Neutrophil (primary cell): ENCODE results near the gene LRRC8A.
"Not testable (repeated sequence)": the region's sequence is repeated elsewhere in the genome, so short reads cannot be mapped to it uniquely, and the experiment has no call there.

Experiments
- H3K27ac ChIP-seq: fragments of 200-600 bp; sonication (generic); 2 replicates; pipeline ENCODE4 v1.5.1; 2016; ENCODE audit warnings: mild to moderate bottlenecking, moderate library complexity
- H3K27me3 ChIP-seq: fragments of 200-600 bp; sonication (generic); 2 replicates; pipeline ENCODE4 v1.6.0; 2016; ENCODE audit warnings: mild to moderate bottlenecking
- H3K36me3 ChIP-seq: fragments of 200-600 bp; sonication (generic); 2 replicates; pipeline ENCODE4 v1.5.1; 2017
- H3K4me1 ChIP-seq, 2 experiments: fragments of 200-600 bp in 1 of 2; sonication (generic) in 1 of 2; 1 replicate in 1 of 2; 2 replicates in 1 of 2; pipeline versions ENCODE4 v1.5.1 to v1.6.1; 2013 to 2016; ENCODE audit warnings: low read depth in 1 of 2, low read length in 1 of 2, mild to moderate bottlenecking in 1 of 2, moderate library complexity in 1 of 2; ENCODE audit not compliant: control insufficient read depth in 1 of 2, insufficient read depth in 1 of 2
- H3K4me3 ChIP-seq, 2 experiments: fragments of 200-600 bp in 1 of 2; sonication (generic) in 1 of 2; 1 replicate in 1 of 2; 2 replicates in 1 of 2; pipeline ENCODE4 v1.5.1; 2013 to 2016; ENCODE audit warnings: low read depth in 1 of 2, low read length in 1 of 2, mild to moderate bottlenecking in 1 of 2, moderate library complexity in 1 of 2
- H3K9me3 ChIP-seq: fragments of 200-600 bp; sonication (generic); 2 replicates; pipeline ENCODE4 v1.5.1; 2016
- TF ChIP-seq, protein P1 (sequence below): fragments of 200-600 bp; sonication (generic); IDR thresholded peaks from 2 replicates; pipeline ENCODE4 v1.5.1; 2016; ENCODE audit warnings: antibody characterized with exemption

The LRRC8A gene

GRCh38 chr9:128940271-128940921, 58.5 kb downstream of the LRRC8A start:
- Histone ChIP-seq H3K27ac (no peak overlapping the region), H3K36me3 (no peaks in the 10 kb centered on the region), H3K9me3 (no peaks in the 10 kb centered on the region), H3K4me1 (no peaks in the 10 kb centered on the region), H3K27me3 (no peaks in the 10 kb centered on the region), H3K4me3 (no peak overlapping the region)
- TF ChIP-seq, protein P1, sequence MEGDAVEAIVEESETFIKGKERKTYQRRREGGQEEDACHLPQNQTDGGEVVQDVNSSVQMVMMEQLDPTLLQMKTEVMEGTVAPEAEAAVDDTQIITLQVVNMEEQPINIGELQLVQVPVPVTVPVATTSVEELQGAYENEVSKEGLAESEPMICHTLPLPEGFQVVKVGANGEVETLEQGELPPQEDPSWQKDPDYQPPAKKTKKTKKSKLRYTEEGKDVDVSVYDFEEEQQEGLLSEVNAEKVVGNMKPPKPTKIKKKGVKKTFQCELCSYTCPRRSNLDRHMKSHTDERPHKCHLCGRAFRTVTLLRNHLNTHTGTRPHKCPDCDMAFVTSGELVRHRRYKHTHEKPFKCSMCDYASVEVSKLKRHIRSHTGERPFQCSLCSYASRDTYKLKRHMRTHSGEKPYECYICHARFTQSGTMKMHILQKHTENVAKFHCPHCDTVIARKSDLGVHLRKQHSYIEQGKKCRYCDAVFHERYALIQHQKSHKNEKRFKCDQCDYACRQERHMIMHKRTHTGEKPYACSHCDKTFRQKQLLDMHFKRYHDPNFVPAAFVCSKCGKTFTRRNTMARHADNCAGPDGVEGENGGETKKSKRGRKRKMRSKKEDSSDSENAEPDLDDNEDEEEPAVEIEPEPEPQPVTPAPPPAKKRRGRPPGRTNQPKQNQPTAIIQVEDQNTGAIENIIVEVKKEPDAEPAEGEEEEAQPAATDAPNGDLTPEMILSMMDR: no peak

DNA sequence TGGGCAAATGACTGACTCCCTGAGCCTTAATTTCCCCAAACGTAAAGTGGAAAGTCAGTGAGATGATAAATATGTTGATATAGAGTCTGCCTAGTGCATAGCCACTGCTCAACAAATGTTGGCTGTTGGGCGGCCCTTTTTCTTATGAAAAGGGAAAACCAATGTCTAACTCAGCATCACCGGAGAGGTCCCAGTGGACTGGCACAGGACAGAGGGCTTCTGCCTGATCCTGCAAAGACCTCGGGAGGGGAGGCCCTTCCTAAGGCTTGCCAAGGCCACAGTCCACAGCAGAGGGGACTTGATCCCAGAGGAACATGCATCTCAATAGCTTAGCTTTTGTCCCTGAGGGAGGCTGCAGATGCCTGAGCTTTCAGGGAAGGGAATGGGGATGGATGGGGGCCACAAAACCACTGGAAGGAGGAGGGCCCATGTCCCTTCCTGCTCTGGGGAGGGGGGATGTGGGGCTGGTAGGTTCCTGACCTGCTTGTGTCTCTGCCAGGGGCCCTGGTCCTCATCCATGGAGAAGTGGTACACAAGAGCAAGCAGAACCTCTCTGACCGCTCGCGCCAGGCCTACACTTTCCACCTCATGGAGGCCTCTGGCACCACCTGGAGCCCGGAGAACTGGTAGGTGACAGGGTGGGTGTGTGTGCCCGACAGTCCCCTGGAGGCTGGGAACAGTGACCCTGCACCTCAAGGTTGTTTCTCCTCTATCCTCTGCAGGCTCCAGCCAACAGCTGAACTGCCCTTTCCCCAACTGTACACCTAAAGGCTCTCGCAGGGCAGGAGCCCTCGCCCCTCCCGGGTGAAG, 59.2 kb downstream of the LRRC8A start:
- Histone ChIP-seq H3K27ac (no peak overlapping the region), H3K27me3 (no peaks in the 10 kb centered on the region), H3K36me3 (no peaks in the 10 kb centered on the region), H3K4me3 (no peak overlapping the region), H3K9me3 (no peaks in the 10 kb centered on the region), H3K4me1 (no peaks in the 10 kb centered on the region)
- TF ChIP-seq, protein P1: no peak

GRCh38 chr9:128943832-128944620, 62.1 kb downstream of the LRRC8A start:
- H3K4me1 ChIP-seq: peaks cover 13 to 19% of the 10 kb centered on the region in 2 experiments
- no peaks in the 10 kb centered on the region for H3K36me3 ChIP-seq
- no peak overlapping the region for H3K27ac ChIP-seq
- H3K4me3 ChIP-seq: no peak overlapping the region
- TF ChIP-seq, protein P1: no peak
- no peaks in the 10 kb centered on the region for H3K27me3 ChIP-seq
- no peaks in the 10 kb centered on the region for H3K9me3 ChIP-seq

GRCh38 chr9:128944966-128945365, 63.0 kb downstream of the LRRC8A start:
- not testable (repeated sequence) for H3K27ac ChIP-seq, H3K4me3 ChIP-seq, H3K36me3 ChIP-seq, H3K27me3 ChIP-seq, H3K9me3 ChIP-seq
- peaks cover 13 to 19% of the 10 kb centered on the region in 2 experiments for H3K4me1 ChIP-seq

GRCh38 chr9:128945798-128946501, 64.0 kb downstream of the LRRC8A start:
- no peak overlapping the region for H3K27ac ChIP-seq
- peaks cover 13 to 19% of the 10 kb centered on the region in 2 experiments for H3K4me1 ChIP-seq
- no peak overlapping the region for H3K4me3 ChIP-seq
- no peaks in the 10 kb centered on the region for H3K36me3 ChIP-seq
- H3K27me3 ChIP-seq: no peaks in the 10 kb centered on the region
- TF ChIP-seq, protein P1: no peak
- no peaks in the 10 kb centered on the region for H3K9me3 ChIP-seq
